Prostate gland (tissue), 2 donors: Measurements from ENCODE around the gene KLHL29. TPM values are rescaled to one million over a fixed set of nuclear protein-coding genes. Genes with fewer than 3 reads are reported as not detected.
"Not testable (repeated sequence)": the region's sequence is repeated elsewhere in the genome, so short reads cannot be mapped to it uniquely, and the experiment has no call there.

Source experiments
- DNase-seq: peaks from one replicate; pipeline ENCODE4 v3.0.0-alpha.2; 2019; ENCODE audit warnings: low spot score
- H3K27ac ChIP-seq, 2 donors: fragments of 200-600 bp; sonication (generic); 2 replicates each; pipeline ENCODE4 v1.5.1; 2017 to 2019
- H3K27me3 ChIP-seq: fragments of 200-600 bp; sonication (generic); replicated peaks from 2 replicates; pipeline ENCODE4 v1.5.1; 2019; ENCODE audit not compliant: insufficient read depth
- H3K36me3 ChIP-seq, 2 donors: fragments of 200-600 bp; sonication (generic); 1 replicate in 1 of 2; 2 replicates in 1 of 2; pipeline versions ENCODE4 v1.5.1 to v1.8.1; 2017 to 2019
- H3K4me1 ChIP-seq: fragments of 200-600 bp; sonication (generic); replicated peaks from 2 replicates; pipeline ENCODE4 v1.5.1; 2019
- H3K4me3 ChIP-seq, 2 donors: fragments of 200-600 bp; sonication (generic); 2 replicates each; pipeline ENCODE4 v1.5.1; 2017 to 2019
- H3K9me3 ChIP-seq: fragments of 200-600 bp; sonication (generic); 2 replicates; pipeline ENCODE4 v1.5.1; 2017
- POLR2A ChIP-seq: fragments of 450-650 bp; IDR thresholded peaks from one replicate; pipeline ENCODE4 v1.6.1; 2016; ENCODE audit warnings: antibody characterized with exemption, mild to moderate bottlenecking
- POLR2AphosphoS5 ChIP-seq: sonication (generic); formaldehyde crosslinking; IDR thresholded peaks from one replicate; pipeline ENCODE4 v1.6.1; 2017; ENCODE audit warnings: antibody characterized with exemption
- WGBS: methylation state at CpG from one replicate; pipeline ENCODE4 v1.1.5; 2018; 5-methylcytosine and 5-hydroxymethylcytosine counted together
- intact Hi-C: fragments of 100-400 bp; cut with DNase I; formaldehyde crosslinking; loops from one replicate; pipeline ENCODE4 v1.14.2; 2022
- total RNA-seq, 2 donors: library from RNA; depleted of rRNA; stranded (reverse); fragments of >200 nt; gene quantifications; one replicate each; pipeline ENCODE4 v1.1.0, GENCODE V29; 2016
- TF ChIP-seq, protein P1 (sequence below), 4 experiments: fragments of 200-600 bp in 2 of 4; fragments of 450-650 bp in 2 of 4; sonication (generic) in 2 of 4; IDR thresholded peaks; 1 replicate in 3 of 4; 2 replicates in 1 of 4; pipeline ENCODE4 v1.5.1; 2016 to 2019; ENCODE audit warnings: antibody characterized with exemption in 4 of 4, mild to moderate bottlenecking in 2 of 4, moderate library complexity in 2 of 4

The KLHL29 gene
- total RNA-seq, 2 donors from 2014 or later = 23.3 to 24.8 TPM

DNA sequence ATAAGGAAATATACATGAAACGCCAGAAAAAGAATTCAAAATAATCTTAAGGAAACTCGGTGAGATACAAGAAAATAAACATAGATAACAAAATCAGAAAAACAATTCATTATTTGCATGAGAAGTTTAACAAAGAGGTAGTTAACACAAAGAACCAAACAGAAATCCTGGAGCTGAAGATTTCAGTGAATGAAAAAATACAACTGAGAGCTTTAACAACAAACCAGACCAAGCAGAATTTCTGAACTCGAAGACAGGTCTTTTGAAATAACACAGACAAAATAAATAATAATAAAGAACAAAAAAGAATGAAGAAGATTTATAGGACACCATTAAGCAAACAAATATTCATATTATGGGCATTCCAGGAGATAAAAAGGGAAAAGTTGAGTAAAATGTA lies 337.3 kb downstream of the KLHL29 start:
- no peaks in the 10 kb centered on the region for H3K9me3 ChIP-seq
- 97% methylated on average over 3 of the region's 3 CpGs for WGBS

DNA sequence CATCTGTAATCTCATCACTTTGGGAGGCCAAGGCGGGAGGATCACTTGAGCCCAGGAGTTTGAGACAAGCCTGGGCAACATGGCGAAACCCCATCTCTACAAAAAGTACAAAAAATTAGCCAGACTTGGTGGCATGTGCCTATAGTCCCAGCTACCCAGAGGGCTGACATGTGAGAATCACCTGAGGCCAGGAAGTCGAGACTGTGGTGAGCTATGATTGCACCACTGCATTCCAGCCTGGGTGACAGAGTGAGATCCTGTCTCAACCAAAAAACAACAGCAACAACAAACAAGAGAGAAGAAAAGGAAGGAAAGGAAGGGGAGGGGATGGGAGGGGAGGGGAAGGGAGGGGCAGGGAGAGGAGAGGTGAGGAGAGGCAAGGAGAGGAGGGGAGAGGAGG lies 338.1 kb downstream of the KLHL29 start:
- H3K27me3 ChIP-seq, H3K36me3 ChIP-seq, H3K4me3 ChIP-seq, intact Hi-C loops, H3K9me3 ChIP-seq, DNase-seq, H3K27ac ChIP-seq, H3K4me1 ChIP-seq: not testable (repeated sequence)
- WGBS = 93% methylated on average over 3 of the region's 3 CpGs

More for the DNA sequence above, 337.3 kb downstream of the KLHL29 start:
- H3K36me3 ChIP-seq = no peaks in the 10 kb centered on the region
- H3K4me1 ChIP-seq = no peaks in the 10 kb centered on the region
- H3K27ac ChIP-seq = no peak overlapping the region
- intact Hi-C loops = no loop called here
- DNase-seq = no peak
- TF ChIP-seq POLR2A = no peak
- TF ChIP-seq, protein P1, sequence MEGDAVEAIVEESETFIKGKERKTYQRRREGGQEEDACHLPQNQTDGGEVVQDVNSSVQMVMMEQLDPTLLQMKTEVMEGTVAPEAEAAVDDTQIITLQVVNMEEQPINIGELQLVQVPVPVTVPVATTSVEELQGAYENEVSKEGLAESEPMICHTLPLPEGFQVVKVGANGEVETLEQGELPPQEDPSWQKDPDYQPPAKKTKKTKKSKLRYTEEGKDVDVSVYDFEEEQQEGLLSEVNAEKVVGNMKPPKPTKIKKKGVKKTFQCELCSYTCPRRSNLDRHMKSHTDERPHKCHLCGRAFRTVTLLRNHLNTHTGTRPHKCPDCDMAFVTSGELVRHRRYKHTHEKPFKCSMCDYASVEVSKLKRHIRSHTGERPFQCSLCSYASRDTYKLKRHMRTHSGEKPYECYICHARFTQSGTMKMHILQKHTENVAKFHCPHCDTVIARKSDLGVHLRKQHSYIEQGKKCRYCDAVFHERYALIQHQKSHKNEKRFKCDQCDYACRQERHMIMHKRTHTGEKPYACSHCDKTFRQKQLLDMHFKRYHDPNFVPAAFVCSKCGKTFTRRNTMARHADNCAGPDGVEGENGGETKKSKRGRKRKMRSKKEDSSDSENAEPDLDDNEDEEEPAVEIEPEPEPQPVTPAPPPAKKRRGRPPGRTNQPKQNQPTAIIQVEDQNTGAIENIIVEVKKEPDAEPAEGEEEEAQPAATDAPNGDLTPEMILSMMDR (IDR thresholded peaks at IDR 0.05) = no peak
- TF ChIP-seq POLR2AphosphoS5 = no peak
- H3K4me3 ChIP-seq = no peak overlapping the region
- H3K27me3 ChIP-seq = no peaks in the 10 kb centered on the region

DNA sequence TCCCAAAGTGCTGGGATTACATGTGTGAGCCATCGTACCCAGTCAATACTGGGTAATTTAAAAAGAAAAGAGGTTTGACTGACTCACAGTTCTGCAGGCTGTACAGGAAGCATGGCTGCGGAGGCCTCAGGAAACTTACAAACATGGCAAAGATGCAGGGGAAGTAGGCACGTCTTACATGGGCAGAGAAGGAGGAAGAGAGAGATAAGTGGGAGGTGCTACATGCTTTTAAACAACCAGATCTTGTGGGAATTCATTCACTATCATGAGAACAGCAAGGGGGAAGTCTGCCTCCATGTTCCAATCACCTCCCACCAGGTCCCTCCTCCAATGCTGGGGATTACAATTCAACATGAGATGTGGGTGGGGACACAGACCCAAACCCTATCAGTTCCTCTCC lies 349.4 kb downstream of the KLHL29 start:
- intact Hi-C loops = no loop called here
- 71% methylated on average over 3 of the region's 3 CpGs for WGBS
- H3K27ac ChIP-seq = no peak overlapping the region

DNA sequence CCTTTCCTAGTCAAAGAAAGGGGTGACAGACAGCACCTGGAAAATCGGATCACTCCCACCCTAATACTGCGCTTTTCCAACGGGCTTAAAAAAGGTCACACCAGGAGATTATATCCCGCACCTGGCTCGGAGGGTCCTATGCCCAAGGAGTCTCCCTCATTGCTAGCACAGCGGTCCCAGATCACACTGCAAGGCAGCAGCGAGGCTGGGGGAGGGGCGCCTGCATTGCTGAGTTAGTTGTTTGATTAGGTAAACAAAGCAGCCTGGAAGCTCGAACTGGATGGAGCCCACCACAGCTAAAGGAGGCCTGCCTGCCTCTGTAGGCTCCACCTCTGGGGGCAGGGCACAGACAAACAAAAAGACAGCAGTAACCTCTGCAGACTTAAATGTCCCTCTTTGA lies 351.8 kb downstream of the KLHL29 start:
- DNase-seq, H3K27me3 ChIP-seq, intact Hi-C loops, H3K27ac ChIP-seq, H3K36me3 ChIP-seq, H3K9me3 ChIP-seq, H3K4me1 ChIP-seq, H3K4me3 ChIP-seq: not testable (repeated sequence)
- WGBS = 95% methylated on average over 9 of the region's 9 CpGs

More for the DNA sequence above, 349.4 kb downstream of the KLHL29 start:
- H3K4me1 ChIP-seq = no peaks in the 10 kb centered on the region
- H3K27me3 ChIP-seq = no peaks in the 10 kb centered on the region
- H3K9me3 ChIP-seq = no peaks in the 10 kb centered on the region
- no peaks in the 10 kb centered on the region for H3K36me3 ChIP-seq
- DNase-seq = no peak
- no peak overlapping the region for H3K4me3 ChIP-seq
- TF ChIP-seq, protein P1 (IDR thresholded peaks at IDR 0.05) = no peak
- TF ChIP-seq POLR2A = no peak
- TF ChIP-seq POLR2AphosphoS5 = no peak

DNA sequence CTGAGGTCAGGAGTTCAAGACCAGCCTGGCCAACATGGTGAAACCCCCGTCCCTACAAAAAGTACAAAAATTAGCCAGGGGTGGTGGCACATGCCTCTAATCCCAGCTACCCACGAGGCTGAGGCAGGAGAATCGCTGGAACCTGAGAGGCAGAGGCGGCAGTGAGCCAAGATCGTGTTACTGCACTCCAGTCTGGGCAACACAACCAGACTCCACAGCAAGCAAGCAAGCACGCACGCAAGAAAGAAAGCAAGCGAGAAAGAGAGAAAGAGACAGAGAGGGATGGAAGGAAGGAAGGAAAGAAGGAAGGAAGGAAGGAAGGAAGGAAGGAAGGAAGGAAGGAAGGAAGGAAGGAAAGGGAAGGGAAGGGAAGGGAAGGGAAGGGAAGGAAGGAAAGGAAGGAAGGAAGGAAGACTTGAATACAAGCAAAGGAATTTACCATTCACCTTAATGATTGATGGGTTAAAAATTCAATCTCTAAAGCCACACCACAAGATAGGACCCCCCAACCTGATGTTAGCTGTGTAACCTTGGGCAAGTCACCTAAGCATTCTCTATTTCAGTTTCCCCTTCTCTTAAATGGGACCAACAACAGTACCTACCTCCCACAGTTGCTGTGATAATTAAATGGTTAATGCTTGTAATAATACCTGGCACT lies 360.2 kb downstream of the KLHL29 start:
- H3K4me3 ChIP-seq = no peak overlapping the region
- no peak for DNase-seq
- no peak for TF ChIP-seq POLR2AphosphoS5
- no peak for TF ChIP-seq POLR2A
- TF ChIP-seq, protein P1 (IDR thresholded peaks at IDR 0.05) = no peak
- no peaks in the 10 kb centered on the region for H3K9me3 ChIP-seq
- H3K27ac ChIP-seq = peak overlapping the region in 1 of 2 donors; percentile 31
- H3K36me3 ChIP-seq = no peaks in the 10 kb centered on the region
- WGBS = 75% methylated on average over 8 of the region's 8 CpGs
- no peaks in the 10 kb centered on the region for H3K27me3 ChIP-seq
- intact Hi-C loops = no loop called here
- no peaks in the 10 kb centered on the region for H3K4me1 ChIP-seq

DNA sequence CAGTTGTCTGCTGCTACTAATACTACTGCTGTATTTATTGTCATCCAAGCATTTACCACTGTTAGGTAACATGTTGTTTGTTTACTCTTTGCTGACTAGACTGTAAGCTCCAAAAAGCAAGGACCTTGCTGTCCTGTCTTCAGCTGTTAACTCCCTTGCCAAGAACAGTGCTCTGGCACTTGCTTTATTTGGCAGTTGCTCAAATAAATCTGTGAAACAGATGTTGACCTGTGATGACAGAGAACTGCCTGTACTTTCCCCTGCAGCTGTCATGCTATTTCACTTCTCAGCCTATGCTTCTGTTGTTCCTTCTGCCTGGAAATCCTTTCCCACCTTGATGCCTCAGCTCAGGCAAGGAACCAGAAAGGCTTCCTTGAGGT lies 360.7 kb downstream of the KLHL29 start:
- H3K4me1 ChIP-seq = no peaks in the 10 kb centered on the region
- no peaks in the 10 kb centered on the region for H3K9me3 ChIP-seq
- peak; percentile 89 for TF ChIP-seq POLR2AphosphoS5
- TF ChIP-seq, protein P1 (IDR thresholded peaks at IDR 0.05) = no peak
- TF ChIP-seq POLR2A = no peak
- peak overlapping the region in 1 of 2 donors; percentile 31 for H3K27ac ChIP-seq
- H3K4me3 ChIP-seq = no peak overlapping the region
- H3K27me3 ChIP-seq = no peaks in the 10 kb centered on the region
- peak; percentile 53 for DNase-seq
- no peaks in the 10 kb centered on the region for H3K36me3 ChIP-seq
- intact Hi-C loops = no loop called here
